Skin epidermis (tissue), 12 donors: ENCODE results near the gene RIBC2.
A peak's percentile ranks its signal among the peaks of the same experiment; 100 is the strongest.
"Not testable (repeated sequence)": the region's sequence is repeated elsewhere in the genome, so short reads cannot be mapped to it uniquely, and the experiment has no call there.

Source experiments
- H3K27ac ChIP-seq, 21 experiments: fragments of 200-600 bp; sonication (generic) in 11 of 21; one replicate each; pipeline ENCODE4 v1.5.0; 2020; ENCODE audit warnings: mild to moderate bottlenecking in 3 of 21, inconsistent platforms in 2 of 21, moderate library complexity in 2 of 21
- H3K4me3 ChIP-seq, 7 experiments: fragments of 200-600 bp; sonication (generic) in 2 of 7; one replicate each; pipeline ENCODE4 v1.5.0; 2020; ENCODE audit warnings: inconsistent platforms in 2 of 7, mild to moderate bottlenecking in 2 of 7, moderate library complexity in 1 of 7

RIBC2 gene

DNA sequence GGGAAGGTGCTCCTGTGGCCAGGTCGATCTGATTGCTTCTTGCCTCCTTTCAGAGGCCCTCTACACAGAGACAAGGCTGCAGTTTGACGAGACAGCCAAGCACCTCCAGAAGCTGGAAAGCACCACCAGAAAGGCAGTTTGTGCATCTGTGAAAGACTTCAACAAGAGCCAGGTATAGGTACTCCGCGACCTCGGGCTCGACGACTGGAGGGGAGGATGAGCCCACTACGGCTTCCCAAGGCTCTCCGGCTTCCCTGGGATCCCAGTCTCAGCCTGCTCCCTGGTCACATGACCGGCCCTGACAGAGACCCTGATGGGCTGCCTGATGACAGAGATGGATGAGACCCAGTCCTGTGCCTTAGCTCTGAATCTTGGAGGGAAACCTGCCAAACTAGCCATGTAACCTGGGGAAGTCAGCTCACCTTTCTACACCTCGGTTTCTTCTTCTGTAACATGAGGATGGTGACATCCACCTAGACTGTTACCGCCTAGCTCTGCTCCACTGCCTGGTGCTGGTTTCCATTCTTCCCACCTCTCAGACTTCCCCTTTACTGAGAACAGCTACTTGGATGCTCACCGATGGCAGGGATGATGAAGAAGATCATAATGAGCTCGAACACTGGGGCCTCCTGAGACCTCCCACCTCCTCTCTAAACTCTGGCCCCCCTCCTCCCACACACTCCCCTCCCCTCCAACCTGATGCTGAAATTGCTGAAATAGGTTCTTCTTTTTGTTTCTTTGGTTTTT is 8.9 kb downstream of the RIBC2 start:
- no peak overlapping the region for H3K4me3 ChIP-seq
- no peak overlapping the region for H3K27ac ChIP-seq

DNA sequence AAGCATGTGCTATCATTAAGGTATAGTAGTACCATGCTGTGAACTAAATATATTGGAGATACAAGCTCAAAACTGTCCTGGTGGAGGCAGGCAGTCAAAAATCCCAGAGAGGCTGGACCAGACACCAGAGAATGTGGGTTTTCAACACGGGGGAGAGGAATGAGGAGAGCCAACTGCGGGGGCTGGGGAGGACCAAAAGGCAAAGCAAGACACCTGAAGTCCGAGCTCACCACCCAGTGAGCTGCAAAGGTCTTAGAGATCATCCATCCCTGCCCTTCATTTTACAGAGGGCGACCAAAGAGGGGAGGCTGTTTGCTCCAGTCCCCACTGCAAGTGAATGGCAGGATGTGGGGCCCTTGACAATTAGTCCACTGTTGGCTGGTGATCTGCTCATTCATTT is 10.0 kb downstream of the RIBC2 start:
- Histone ChIP-seq H3K27ac (peak overlapping the region in 1 of 21 experiments; percentile 16), H3K4me3 (no peak overlapping the region)

DNA sequence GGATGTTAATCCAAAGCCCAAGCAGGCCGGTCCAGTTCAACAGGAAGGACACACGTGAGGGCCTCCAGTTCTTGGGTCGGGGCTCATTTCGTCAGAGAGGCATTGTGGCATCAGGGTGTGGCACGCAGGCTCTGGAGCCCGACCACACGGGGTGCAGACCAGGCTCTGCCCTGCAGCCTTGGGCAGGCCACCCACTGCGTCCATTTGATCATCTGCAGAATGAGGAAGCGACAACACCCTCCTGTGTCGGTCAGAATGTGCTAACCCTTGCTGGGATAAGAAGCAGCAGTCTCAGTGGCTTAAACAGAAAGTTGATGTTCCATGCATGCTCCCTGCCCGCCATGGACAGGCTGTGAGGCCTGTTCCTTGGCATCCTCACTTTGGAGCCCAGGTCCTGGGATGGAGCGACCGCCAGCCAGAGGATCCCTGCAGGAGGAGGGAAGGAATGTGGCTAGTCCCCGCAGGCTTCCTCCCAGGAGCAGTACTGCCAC is 10.8 kb downstream of the RIBC2 start:
- H3K27ac ChIP-seq = peak overlapping the region in 5 of 21 experiments; percentile 7 to 37 (median 23)
- H3K4me3 ChIP-seq = no peak overlapping the region

DNA sequence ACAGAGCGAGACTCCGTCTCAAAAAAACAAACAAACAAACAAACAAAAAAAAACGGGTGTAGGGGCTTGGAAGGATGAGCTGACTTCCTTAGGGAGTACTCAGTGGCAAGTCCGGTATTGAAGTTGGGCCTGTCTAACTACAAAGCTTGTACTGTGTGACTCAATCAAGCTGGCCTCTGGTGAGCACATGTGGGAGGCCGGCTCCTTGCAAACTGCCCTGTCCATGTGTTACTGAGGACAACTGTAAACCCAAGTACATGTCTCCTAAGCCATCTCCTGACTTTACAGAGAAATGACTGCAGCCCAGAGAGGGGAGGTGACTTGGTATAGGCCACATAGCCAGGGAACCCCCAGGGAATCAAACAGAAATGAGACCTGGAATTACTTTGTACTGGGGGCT is 11.6 kb downstream of the RIBC2 start:
- no peak overlapping the region for H3K4me3 ChIP-seq
- H3K27ac ChIP-seq = peak overlapping the region in 2 of 21 experiments; percentile 21 to 37

DNA sequence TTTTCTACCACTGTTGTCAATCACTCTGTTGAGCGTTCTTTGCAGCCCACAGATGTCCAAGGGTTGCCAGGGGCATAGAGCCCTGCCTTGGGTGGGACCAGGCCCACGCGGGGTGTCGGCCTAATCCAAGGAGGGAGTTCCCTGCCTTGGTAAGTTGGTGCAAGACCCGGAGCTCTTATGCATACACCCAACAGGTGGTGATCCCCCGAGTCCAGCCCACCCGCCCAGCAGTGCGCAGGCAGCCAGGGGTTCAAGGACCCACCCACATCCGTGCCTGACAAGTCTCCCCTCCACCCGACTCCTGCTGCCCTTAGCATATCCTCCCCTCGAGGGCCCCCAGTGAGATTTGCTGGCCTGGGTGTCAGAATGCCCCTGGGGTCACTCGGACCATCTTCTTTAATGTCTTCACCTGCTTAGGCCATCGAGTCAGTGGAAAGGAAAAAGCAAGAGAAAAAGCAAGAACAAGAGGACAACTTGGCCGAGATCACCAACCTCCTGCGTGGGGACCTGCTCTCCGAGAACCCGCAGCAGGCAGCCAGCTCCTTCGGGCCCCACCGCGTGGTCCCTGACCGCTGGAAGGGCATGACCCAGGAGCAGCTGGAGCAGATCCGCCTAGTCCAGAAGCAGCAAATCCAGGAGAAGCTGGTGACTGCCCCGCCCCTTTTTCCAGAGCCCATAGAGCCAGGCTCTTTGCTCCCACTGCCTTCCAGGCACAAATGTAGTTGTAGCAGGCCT is 12.2 kb downstream of the RIBC2 start:
- Histone ChIP-seq H3K4me3 (no peak overlapping the region), H3K27ac (peak overlapping the region in 1 of 21 experiments; percentile 37)

DNA sequence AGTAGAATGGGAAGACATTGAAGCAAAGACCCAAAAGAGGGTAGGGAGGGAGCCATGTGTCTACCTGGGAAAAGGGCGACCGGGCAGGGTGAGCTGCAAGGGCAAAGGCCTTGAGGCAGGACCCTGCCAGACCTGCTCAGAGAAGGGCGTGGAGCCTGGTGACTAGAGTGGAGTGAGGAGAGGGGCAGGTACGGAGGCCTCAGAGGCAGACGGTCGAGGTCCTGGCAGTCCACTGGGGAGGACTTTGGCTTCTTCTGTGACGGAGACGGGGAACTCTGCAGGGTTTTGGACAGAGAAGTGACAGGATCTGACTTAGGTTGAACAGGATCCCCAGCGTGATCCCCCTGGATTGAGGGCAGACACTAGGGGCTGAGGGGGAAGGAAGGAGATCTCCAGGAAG is 12.9 kb downstream of the RIBC2 start:
- no peak overlapping the region for H3K4me3 ChIP-seq
- H3K27ac ChIP-seq = no peak overlapping the region

DNA sequence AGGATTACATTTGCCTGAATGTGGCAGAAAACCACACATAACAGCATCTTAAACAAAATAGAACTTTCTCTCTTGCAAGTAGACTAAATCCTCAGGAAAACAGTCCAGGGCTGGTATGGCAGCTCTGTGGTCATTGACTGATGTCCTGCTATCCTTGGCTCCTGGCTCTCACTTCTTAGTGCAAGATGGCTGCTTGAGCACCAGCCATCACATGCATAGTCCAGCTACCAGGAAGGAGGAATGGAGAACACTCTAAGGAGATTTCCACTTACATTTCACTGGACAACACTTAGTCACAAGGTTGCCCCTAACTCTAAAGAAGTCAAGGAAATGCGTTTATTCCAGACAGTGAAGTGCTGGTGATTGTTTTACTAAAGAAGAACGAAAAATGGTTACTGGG is 13.6 kb downstream of the RIBC2 start:
- no peak overlapping the region for H3K27ac ChIP-seq
- no peak overlapping the region for H3K4me3 ChIP-seq

DNA sequence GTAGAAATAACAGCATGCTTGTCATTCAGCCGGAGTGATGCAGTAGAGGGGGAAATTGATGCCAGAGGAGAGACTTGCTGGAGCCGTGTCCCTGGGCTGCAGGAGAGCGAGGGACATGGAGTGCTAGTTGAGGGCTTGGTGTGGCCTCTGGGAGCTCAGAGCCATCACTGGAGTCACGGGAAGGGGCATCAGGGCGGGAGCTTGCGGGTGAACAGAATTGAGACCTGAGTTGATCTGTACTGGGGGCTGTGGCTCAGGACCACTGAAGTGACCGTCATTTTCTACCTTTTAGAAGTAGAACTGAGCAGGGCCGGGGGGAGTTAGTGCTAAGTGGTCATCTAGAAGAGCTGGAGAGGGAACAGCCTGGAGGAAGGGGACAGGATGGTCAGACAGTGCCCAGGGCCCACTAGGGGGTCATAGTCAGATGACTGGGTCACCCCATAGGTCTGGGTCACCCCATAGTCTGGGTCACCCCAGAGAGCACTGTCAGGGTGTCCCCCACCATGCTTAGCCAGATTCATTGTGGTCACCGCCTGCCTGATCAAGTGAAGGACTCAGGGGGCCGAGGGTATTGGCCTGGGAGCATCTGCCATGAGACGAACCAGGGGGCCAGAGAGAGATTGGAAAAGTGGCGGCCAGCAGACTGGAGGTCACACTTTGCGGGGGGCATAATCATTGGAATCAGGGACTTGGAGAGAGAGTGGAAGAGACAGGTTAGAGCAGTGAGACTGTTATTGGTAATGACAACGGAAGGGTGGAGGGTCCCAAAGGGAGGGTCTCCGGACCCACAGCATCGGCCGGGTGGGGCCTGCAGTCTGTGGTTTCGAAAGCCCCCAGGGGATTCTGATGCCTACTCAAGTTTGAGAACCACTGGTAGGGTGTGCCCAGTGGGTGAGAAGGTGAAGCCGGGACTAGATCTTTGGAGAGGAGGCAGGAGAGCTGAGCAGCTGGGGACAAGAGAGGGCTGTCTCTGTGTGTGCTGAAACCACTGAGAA is 15.2 kb downstream of the RIBC2 start:
- no peak overlapping the region for H3K4me3 ChIP-seq
- H3K27ac ChIP-seq = no peak overlapping the region

DNA sequence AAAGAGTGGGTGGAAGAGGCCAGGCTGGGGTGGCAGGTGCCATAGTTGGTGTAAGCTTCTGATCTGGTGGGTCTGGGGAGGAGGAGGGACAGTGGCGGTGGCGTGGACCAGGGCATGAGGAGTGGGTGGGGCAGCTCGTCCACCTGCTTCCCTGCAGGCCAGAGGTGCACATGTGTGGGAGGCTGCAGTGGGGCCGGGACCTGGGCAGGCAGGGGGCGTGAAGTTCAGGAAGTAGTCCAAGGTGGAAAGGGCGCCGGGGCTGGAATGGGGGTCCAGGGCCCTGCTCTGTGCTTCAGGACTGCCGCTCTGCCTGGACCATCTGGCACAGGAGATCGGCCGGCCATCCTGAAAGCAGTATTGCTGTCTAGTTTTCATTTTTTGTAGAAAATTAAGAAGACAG is 15.9 kb downstream of the RIBC2 start:
- no peak overlapping the region for H3K27ac ChIP-seq
- H3K4me3 ChIP-seq = no peak overlapping the region

DNA sequence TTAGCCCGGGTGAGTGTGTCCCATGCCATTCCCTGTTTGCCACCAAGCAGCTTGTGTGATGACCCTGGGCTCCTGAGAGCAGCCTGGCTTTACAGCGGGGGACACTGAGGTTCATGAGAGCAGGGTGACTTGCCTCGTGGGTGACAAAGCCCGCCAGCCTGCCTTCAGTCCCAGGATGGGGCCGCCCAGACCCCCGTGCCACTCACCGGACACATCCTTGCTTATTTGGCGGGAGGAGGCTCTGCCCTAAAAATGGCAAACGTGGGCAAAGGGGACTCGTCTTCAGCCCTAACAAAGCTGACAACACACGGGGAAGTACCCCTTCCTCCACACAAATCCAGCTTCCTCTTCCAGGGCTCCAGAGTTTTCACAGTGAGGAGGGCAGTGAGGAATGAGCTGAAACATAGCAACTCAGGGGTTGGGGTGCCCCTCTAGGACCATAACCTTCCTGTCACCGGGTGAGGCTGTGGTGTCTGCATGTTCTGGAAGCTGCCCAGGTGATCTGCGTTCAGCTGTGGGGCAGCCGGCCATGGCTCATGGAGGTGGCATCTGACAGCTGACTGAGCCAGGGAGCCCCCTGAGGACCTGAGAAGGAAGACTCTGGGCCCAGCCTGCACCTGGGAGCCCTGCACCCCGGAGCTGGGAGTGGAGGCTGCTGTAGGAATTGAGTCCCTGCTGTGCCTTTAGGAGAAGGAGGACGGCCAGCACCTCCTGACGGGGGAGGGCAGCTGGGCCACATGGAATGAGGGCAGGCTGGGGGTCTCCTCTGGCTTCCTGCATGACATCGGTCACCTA is 16.7 kb downstream of the RIBC2 start:
- H3K27ac ChIP-seq = no peak overlapping the region
- H3K4me3 ChIP-seq = no peak overlapping the region

DNA sequence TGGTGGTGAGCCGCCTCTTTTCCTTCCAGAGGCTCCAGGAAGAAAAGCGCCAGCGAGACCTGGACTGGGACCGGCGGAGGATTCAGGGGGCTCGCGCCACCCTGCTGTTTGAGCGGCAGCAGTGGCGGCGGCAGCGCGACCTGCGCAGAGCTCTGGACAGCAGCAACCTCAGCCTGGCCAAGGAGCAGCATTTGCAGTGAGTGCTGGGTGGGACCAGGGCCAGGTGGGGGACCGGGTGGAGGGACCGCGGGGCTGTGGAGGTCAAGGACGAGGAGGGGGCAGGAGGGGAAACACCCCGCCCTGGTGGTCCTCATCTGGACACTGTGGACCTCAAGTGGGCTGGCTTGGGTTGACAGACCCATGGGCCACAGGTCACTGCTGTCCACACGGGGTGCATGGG is 17.4 kb downstream of the RIBC2 start:
- no peak overlapping the region for H3K4me3 ChIP-seq

DNA sequence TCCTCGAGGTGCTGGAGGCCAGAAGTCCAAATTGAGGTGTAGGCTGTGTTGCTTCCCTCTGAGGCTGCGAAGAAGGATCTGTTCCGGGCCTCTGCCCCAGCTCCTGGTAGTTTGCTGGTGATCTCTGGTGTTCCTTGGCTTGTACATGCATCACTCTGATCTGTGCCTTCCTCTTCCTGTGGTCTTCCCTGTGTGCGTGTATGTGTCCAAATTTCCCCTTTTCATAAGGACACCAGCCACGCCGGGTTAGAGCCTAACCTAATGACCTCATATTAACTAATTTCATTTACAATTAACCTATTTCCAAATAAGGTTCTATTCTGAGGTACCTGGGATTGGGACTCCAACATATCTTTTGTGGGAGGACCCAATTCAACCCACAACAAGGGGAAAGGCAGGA is 21.5 kb downstream of the RIBC2 start:
- Histone ChIP-seq H3K27ac (peak overlapping the region in 14 of 21 experiments; percentile 22 to 76 (median 59)), H3K4me3 (no peak overlapping the region)

More for the DNA sequence above, 17.4 kb downstream of the RIBC2 start:
- no peak overlapping the region for H3K27ac ChIP-seq

DNA sequence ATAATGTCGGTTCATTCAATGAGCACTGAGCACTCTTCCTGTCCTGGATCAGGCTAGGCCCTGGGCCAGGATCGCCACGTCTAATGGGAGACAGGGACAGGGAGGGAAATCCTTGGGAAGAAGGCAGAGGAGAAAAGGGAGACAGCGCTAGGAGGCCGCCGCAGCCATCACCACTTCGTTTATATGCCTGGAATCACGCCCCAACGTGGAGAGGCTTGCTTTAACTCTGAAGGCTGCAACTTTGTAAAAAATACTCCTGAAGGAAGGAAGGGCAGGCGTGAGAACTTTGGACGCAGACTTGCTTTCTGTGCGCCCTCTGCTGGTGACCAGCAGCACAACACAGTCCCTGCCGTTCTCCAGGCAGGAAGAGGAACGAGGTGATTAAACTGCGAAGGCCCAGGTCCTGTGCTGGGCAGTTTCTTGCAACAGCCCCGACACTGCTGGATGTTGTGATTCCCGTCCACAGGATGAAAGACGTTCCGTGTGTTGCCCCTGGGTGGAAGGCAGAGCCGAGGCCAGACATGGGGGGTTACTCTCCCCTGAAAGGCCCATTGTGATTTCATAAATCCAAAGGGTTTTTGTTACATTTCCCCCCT is 22.1 kb downstream of the RIBC2 start:
- peak overlapping the region in 16 of 21 experiments; percentile 22 to 76 (median 59) for H3K27ac ChIP-seq
- H3K4me3 ChIP-seq = no peak overlapping the region

DNA sequence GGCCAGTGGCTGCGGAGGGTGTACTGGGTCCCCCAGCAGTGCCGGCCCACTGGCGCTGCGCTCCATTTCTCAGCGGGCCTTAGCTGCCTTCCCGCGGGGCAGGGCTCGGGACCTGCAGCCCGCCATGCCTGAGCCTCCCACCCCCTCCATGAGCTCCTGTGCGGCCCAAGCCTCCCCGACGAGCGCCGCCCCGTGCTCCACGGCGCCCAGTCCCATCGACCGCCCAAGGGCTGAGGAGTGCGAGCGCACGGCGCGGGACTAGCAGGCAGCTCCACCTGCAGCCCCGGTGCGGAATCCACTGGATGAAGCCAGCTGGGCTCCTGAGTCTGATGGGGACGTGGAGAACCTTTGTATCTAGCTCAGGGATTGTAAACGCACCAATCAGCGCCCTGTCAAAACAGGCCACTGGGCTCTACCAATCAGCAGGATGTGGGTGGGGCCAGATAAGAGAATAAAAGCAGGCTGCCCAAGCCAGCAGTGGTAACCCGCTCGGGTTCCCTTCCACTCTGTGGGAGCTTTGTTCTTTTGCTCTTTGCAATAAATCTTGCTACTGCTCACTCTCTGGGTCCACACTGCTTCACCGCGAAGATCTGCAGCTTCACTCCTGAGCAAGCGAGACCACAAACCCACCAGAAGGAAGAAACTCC is 23.5 kb downstream of the RIBC2 start:
- H3K4me3 ChIP-seq = not testable (repeated sequence)
- peak overlapping the region in 1 of 21 experiments; percentile 44 for H3K27ac ChIP-seq

DNA sequence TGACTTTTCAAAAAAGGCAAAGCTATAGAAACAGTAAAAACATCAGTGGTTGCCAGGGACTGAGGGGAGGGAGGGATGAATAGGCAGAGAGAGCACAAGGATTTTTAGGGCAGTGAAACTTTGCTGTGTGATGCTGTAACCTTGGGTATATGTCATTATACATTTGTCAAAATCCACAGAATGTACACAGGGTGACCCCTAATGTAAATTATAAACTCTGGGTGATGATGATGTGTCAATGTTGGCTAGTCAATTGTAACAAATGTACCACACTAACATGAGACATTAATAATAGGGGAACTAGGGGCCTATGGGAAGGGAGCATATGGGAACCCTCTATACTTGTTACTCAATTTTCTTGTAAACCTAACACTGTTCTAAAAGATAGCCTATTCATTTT is 24.8 kb downstream of the RIBC2 start:
- H3K27ac ChIP-seq = no peak overlapping the region
- no peak overlapping the region for H3K4me3 ChIP-seq

DNA sequence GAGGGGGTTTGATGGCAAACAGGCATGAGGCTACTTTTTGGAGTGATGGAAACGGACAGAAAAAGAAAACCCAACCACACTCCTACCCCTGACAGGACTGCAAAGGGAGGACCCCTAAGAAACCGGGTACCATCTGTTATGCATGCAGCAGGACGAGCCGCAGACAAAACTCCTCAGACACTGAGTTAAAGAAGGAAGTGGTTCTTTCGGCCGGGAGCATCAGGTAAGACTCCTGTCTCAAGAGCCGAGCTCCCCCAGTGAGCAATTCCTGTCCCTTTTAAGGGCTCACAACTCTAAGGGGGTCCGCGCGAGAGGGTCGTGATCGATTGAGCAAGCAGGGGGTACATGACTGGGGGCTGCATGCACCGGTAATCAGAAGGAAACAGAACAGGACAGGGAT is 27.2 kb downstream of the RIBC2 start:
- Histone ChIP-seq H3K27ac (peak overlapping the region in 7 of 21 experiments; percentile 17 to 52 (median 37)), H3K4me3 (peak overlapping the region in 1 of 7 experiments; percentile 8)

DNA sequence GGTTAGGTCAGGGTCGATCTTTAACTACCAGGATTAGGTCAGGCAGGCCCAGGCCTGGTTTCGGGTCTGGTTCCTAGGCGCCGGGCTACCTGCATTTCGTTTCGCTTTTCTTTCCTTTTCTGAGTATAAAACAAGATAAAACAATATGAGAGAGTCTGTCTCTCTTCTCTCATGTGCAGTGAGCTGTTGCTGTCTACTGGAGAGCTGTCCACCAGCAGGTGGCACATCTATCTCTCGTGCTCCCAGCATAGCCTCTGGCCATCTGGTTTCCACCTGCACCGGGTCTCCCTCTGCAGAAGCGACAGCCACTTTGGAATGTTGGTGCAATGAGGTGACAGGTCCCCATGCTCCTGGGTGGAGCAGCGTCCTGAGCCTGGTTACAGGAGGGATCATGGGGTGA is 27.6 kb downstream of the RIBC2 start:
- Histone ChIP-seq H3K4me3 (peak overlapping the region in 1 of 7 experiments; percentile 8), H3K27ac (peak overlapping the region in 8 of 21 experiments; percentile 17 to 52 (median 36))

DNA sequence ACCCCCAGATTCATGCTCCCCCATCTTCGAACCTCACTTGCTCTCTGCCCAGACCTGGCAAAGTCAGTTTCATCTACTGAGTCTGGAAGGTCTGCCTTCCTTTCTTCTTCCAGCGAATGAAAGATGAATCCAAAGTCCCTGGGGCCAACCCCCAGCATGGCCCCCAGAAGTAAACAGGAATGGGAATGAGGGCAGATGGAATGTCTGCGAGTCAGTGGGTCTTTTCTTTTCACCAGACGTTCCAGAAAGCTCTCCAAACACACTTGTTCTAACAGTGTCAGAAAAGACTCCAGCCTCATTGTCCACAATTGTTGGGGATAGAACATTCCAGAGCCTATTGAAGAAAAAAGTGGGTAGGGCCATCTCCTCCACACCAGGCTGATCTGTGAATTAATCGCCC is 28.6 kb downstream of the RIBC2 start:
- peak overlapping the region in 2 of 21 experiments; percentile 2 to 12 for H3K27ac ChIP-seq
- H3K4me3 ChIP-seq = no peak overlapping the region
